Gastrocnemius medialis (tissue), 4 donors: ENCODE data around the gene PCYOX1L.

Experiments
- POLR2A ChIP-seq, 2 donors: fragments of 450-650 bp; IDR thresholded peaks; one replicate each; pipeline ENCODE4 v1.6.1; 2017; ENCODE audit warnings: antibody characterized with exemption in 2 of 2, mild to moderate bottlenecking in 2 of 2, moderate library complexity in 2 of 2
- TF ChIP-seq, protein P1 (sequence below), 5 experiments: fragments of 450-650 bp in 3 of 5; fragments of 200-600 bp in 2 of 5; sonication (generic) in 2 of 5; IDR thresholded peaks in 4 of 5; conservative IDR thresholded peaks in 1 of 5; 1 replicate in 4 of 5; 2 replicates in 1 of 5; pipeline ENCODE4 v1.5.1; 2016 to 2019; ENCODE audit warnings: antibody characterized with exemption in 5 of 5, mild to moderate bottlenecking in 3 of 5, moderate library complexity in 3 of 5

DNA sequence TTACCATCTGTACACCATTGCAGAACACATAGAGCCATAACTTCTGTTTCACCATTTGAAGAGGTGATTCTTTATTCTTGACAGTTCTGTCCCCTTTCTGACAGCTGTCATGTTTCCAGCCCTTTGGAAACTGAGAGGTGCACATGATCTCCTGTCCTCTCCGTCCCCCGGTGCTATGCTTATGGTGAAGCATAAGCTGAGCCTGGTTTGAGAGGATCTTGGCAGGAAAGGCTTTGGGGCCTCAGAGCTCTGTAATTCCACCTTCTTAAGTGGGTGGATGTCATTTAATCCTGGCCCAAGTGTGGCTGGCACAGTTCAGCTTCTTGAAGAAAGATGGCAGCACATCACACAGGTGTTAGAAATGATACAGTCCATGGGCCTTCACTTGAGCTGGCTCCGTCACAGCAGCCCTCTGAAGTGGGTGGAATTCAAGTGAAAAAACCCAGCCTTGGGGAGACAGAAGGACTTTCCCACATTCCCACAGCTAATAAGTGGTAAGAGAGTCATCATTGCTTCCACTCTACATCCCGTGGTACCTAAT lies 43.2 kb upstream of the PCYOX1L start:
- TF ChIP-seq, protein P1, sequence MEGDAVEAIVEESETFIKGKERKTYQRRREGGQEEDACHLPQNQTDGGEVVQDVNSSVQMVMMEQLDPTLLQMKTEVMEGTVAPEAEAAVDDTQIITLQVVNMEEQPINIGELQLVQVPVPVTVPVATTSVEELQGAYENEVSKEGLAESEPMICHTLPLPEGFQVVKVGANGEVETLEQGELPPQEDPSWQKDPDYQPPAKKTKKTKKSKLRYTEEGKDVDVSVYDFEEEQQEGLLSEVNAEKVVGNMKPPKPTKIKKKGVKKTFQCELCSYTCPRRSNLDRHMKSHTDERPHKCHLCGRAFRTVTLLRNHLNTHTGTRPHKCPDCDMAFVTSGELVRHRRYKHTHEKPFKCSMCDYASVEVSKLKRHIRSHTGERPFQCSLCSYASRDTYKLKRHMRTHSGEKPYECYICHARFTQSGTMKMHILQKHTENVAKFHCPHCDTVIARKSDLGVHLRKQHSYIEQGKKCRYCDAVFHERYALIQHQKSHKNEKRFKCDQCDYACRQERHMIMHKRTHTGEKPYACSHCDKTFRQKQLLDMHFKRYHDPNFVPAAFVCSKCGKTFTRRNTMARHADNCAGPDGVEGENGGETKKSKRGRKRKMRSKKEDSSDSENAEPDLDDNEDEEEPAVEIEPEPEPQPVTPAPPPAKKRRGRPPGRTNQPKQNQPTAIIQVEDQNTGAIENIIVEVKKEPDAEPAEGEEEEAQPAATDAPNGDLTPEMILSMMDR (IDR thresholded peaks at IDR 0.05 in 4 of 5, conservative IDR thresholded peaks at IDR 0.05 in 1 of 5) = peak in 3 of 5 experiments; percentile 8 to 27 (median 22)
- no peak for TF ChIP-seq POLR2A (IDR thresholded peaks at IDR 0.05)
